Hematopoietic multipotent progenitor cell treated with erythropoietin and hydrocortisone succinate and interleukin-3 and kit ligand, for 15 days (in vitro differentiated cells): Measurements from ENCODE around the gene CCDC141.
"Not testable (repeated sequence)": the region's sequence is repeated elsewhere in the genome, so short reads cannot be mapped to it uniquely, and the experiment has no call there.

Source experiments
- DNase-seq: peaks from one replicate; pipeline ENCODE4 v3.0.0-alpha.2; 2015; ENCODE audit warnings: low spot score

Gene CCDC141

GRCh38 chr2:179049546-179050311 is at the start of gene CCDC141:
Gene CCDC141 (minus strand): TSS chr2:179050137. CDS start chr2:179049941, 196 bp downstream.
- DNase-seq: no peak

DNA sequence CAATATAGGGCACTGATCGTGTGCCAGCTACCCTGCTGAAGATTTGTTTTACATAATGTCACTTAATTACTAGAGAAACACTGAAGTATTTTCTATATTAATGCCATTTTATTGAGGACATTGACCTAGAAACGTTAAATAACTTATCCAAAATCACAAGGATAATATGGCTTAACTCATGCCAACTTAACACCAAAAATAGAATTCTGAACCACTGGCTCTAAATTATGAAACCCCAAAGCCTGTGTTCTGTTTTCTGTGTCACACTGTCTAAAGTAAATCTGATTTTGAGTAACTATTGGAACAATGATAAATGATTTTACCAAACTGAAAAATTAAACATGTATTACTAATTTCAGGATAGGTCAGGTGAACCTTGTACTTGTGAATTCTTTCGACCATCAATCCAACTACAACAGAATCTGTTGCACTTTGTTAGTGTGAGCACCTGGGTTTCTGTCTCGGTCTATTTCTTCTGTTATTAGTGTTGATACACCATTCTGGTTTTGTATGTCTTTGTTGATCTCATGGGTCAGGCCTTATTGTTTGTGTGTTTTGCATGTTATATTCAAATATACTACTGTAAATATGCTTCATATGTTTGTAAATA is 48.2 kb upstream of the CCDC141 start:
- DNase-seq: no peak

DNA sequence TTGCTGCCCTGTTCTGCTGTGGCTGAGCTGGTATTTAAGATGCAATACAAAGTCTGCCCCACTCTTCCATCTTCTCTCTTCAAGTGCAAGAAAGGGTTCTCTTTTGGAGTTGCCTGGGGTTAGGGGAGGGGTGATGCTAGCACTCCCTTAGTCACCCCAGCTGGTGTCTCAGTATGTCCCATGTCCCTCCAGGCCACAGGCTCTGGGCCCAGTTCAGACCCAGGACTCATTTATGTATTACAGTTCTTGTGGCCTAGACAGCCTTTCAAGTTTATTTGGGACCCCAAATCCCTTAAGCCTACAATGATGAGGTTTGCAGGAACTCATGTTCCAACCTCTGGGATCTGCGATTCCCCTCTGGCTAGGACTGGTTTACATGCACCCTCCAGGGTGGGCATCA is 47.2 kb upstream of the CCDC141 start:
- no peak for DNase-seq

GRCh38 chr2:179096090-179096489 is 46.2 kb upstream of the CCDC141 start:
- DNase-seq: no peak

DNA sequence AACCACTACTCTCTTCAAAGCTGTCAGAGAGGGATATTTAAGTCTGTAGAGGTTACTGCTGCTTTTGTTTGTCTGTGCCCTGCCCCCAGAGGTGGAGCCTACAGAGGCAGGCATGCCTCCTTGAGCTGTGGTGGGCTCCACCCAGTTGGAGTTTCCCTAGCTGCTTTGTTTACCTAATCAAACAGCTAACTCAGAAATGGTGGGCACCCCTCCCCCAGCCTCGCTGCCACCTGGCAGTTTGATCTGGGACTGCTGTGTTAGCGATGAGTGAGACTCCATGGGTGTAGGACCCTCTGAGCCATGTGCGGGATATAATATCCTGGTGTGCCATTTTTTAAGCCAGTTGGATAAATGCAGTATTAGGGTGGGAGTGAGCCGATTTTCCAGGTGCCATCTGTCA is 43.0 kb upstream of the CCDC141 start:
- not testable (repeated sequence) for DNase-seq

GRCh38 chr2:179082697-179083096 is 32.8 kb upstream of the CCDC141 start:
- DNase-seq: no peak

GRCh38 chr2:179081954-179082353 is 32.0 kb upstream of the CCDC141 start:
- no peak for DNase-seq

DNA sequence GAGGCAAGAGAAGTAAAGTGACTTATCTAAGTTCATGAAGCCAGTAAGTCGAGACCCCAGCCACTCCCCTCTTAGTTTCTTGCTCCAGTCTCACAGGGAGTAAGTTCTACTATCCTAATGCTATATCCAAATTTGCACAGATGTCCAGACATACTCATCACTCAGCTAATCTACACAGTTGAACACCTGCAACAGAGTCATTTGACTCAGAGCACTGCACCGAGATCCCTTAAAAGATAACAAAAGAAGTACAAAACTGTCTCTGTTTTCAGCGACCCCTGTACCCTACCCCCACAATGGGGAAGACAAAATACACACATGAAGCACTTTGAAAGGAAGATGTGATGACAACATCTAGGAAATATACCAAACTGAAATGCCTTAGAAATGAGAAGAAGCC is 22.6 kb upstream of the CCDC141 start:
- no peak for DNase-seq

GRCh38 chr2:179071810-179072355 is 21.9 kb upstream of the CCDC141 start:
- no peak for DNase-seq

DNA sequence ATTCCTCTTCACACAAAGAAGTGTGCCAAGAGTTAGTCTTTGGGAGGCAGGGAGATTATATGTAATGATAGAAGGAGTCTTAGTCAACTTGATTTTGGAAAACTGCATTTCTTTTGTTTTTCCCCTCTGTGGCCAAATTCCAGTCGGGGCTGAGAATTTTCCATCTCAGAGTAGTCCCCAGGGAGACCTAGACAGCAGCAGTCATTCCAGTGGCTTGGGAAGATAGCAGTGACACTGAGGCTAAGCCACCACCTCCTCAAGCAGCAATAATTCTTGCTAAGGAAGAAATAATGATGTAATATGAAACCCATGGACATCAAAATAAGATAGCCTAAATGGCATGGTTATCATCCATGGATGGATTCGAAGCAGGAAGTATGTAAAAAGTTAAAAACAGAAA is 21.0 kb upstream of the CCDC141 start:
- DNase-seq: no peak

GRCh38 chr2:179069685-179070084 is 19.7 kb upstream of the CCDC141 start:
- no peak for DNase-seq

DNA sequence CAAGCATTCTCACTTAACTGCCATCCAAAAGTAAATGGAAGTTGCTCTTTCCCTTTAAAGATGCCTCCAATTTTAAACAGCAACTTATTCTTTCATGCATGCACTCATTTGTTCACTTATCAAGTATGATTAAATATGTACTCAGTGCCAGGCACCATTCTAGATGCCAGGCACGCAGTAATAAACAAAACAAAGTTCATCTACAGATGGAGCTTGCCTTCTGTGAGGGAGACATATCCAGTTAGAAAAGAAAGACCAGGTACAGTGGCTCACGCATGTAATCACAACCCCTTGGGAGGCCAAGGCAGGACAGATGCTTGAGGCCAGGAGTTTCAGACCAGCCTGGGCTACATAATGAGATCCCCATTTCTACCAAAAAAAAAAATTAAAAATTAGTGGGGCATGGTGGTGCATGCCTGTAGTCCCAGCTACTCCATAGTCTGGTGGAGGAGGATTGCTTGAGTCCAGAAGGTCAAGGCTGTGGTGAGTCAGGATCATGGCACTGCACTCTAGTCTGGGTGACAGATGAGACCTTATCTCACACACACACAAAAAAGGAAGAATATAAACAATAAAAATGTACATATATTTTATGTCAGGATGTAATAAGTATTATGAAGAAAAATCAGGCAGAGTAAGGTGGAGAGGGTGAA is 19.2 kb upstream of the CCDC141 start:
- DNase-seq: no peak

DNA sequence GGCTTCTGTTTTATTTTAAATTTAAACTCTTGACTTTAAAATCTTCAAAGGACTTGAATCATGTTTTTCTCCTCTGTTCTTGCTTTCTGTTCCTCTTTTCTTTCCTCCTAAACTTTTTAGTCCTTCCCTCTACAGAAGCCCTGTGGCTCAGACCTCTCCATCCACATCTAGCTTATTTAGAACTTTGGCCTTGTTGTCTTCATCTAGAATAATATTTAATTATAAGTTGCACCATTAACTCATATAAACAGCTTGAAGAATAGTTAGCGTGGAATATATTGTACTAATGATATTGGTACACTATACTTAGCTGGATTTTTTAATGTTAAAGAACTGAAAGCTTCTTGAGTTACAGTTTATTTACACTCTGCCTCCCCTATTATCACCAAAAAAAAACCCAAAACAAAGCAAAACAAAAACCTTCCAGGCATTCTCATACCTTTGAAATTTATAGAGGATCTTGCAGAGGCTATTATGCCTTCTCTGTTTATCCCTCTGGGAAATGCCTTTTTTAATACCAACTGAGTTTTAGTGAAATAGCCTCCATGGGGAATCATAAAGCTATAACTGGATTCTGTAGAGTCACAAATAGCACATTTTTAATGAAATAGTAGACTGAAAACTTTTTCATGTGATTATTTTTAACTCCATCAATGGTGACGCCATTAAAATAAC is 9.2 kb upstream of the CCDC141 start:
- DNase-seq: no peak

GRCh38 chr2:179057737-179058136 is 7.8 kb upstream of the CCDC141 start:
- DNase-seq: no peak

DNA sequence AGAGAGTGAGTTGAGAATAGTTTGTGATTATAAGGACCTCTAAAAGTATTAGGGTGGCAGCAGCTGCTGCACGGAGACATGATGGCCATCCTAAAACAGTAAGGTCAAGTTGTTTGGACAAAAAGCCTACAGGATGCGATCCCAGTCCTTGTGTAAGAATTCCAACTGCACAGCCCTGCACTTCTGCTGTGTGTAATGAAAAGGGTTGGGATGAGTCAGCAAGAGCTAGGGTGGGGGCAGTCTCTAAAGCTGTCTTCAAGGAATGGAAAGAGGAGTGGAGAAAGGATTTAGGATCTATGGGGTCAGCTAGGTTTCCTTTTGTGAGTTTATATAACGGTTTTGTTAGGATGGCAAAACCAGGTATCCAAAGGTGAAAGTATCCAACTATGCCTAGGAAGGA is 3.6 kb upstream of the CCDC141 start:
- DNase-seq: not testable (repeated sequence)

GRCh38 chr2:179051250-179051649 is 1.3 kb upstream of the CCDC141 start:
- DNase-seq: no peak

- DNase-seq: no peak
Measured at GRCh38 chr2:179050755-179051154, 818 bp upstream of the CCDC141 start.

DNA sequence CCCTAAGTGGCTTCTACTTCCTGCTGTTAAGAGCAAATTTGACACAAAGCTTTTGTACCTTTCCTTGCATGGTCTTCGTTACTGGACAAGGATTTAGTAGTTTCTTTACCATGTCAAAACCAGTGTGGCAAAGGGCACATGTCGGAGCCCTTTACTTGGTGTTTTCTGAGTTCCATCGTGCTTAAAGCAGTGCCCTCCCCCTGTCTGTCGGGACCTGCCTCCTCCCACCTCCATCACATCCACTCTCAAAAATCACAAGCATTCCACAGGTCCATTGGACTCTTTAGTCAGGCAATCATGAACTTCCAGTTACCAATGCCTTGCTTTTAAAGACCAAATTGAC is 763 bp downstream of the CCDC141 start:
- no peak for DNase-seq

- DNase-seq: no peak
Measured at GRCh38 chr2:179048099-179048498, 1.8 kb downstream of the CCDC141 start.

DNA sequence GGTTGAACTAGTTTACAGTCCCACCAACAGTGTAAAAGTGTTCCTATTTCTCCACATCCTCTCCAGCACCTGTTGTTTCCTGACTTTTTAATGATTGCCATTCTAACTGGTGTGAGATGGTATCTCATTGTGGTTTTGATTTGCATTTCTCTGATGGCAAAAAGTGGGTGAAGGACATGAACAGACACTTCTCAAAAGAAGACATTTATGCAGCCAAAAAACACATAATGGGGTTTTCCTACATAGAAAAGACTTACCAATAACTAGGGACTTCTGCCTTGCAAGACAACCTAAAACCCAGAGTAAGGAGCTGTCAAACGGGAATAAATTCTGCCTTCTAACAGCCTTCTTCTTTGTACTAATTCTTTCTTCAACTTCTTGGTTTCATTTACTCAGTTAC is 4.3 kb downstream of the CCDC141 start:
- DNase-seq: not testable (repeated sequence)

DNA sequence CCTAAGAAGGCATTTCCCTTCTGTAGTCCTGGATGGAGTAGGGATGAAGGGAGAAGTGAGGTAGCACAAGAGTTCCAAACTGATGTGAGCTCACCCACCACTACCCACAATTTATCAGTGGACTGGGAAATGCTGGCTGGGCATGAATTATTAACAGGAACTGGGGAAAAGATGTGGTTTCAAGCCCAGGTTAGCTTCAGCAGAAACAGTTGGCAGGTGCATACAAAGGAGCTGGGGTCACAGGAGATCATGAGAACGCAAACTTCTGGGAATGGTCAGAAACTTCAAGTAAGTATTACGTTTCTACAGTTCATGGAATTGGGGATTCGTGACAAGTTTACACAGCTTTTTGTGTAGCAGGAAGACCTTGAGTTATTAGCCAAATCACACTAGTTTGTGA is 5.4 kb downstream of the CCDC141 start:
- DNase-seq: no peak

GRCh38 chr2:179037807-179038206 is 12.1 kb downstream of the CCDC141 start:
- no peak for DNase-seq
